Vagina (tissue), 2 donors: ENCODE results near the gene MRAS. TPM values are rescaled to one million over a fixed set of nuclear protein-coding genes. Genes with fewer than 3 reads are reported as not detected.
"Not testable (repeated sequence)": the region's sequence is repeated elsewhere in the genome, so short reads cannot be mapped to it uniquely, and the experiment has no call there.

ENCODE experiments used
- DNase-seq, 2 donors: peaks; one replicate each; pipeline ENCODE4 v3.0.0-alpha.2; 2017; ENCODE audit errors: extremely low spot score in 2 of 2
- H3K27ac ChIP-seq: fragments of 200-600 bp; sonication (generic); one replicate; pipeline ENCODE4 v1.5.1; 2019
- H3K27me3 ChIP-seq: fragments of 200-600 bp; sonication (generic); one replicate; pipeline ENCODE4 v1.5.1; 2019
- H3K36me3 ChIP-seq, 2 donors: fragments of 200-600 bp; sonication (generic); one replicate each; pipeline ENCODE4 v1.5.1; 2017 to 2019
- H3K4me1 ChIP-seq: fragments of 200-600 bp; sonication (generic); one replicate; pipeline ENCODE4 v1.5.1; 2019
- H3K4me3 ChIP-seq, 2 donors: fragments of 200-600 bp; sonication (generic); 1 replicate in 1 of 2; 2 replicates in 1 of 2; pipeline ENCODE4 v1.5.1; 2016 to 2019
- H3K9me3 ChIP-seq: fragments of 200-600 bp; sonication (generic); one replicate; pipeline ENCODE4 v1.5.1; 2019
- CTCF ChIP-seq, 3 experiments: fragments of 450-650 bp in 2 of 3; fragments of 200-600 bp in 1 of 3; sonication (generic) in 1 of 3; IDR thresholded peaks; one replicate each; pipeline ENCODE4 v1.5.1; 2017 to 2019; ENCODE audit warnings: antibody characterized with exemption in 3 of 3, mild to moderate bottlenecking in 2 of 3, moderate library complexity in 2 of 3
- POLR2A ChIP-seq, 2 donors: fragments of 450-650 bp; IDR thresholded peaks; one replicate each; pipeline ENCODE4 v1.6.1; 2017; ENCODE audit warnings: antibody characterized with exemption in 2 of 2, mild to moderate bottlenecking in 2 of 2, moderate library complexity in 2 of 2
- POLR2AphosphoS5 ChIP-seq, 2 donors: sonication (generic); formaldehyde crosslinking; IDR thresholded peaks; one replicate each; pipeline ENCODE4 v1.9.0; 2017; ENCODE audit warnings: antibody characterized with exemption in 2 of 2, mild to moderate bottlenecking in 2 of 2, low read depth in 1 of 2; ENCODE audit not compliant: insufficient read depth in 1 of 2
- intact Hi-C: fragments of 100-400 bp; cut with DNase I; formaldehyde crosslinking; loops from one replicate; pipeline ENCODE4 v1.15.1; 2023
- total RNA-seq: library from RNA; depleted of rRNA; stranded (reverse); fragments of >200 nt; gene quantifications from one replicate; pipeline ENCODE4 v1.2.3, GENCODE V29; 2016

The MRAS gene
- total RNA-seq, 1 donor from 2014 or later, result 26.8 TPM

GRCh38 chr3:138373087-138373735 lies 24.8 kb downstream of the MRAS start:
- Histone ChIP-seq H3K36me3 (no peaks in the 10 kb centered on the region), H3K27ac (no peak overlapping the region), H3K9me3 (no peaks in the 10 kb centered on the region), H3K4me1 (peaks cover 8% of the 10 kb centered on the region), H3K27me3 (no peaks in the 10 kb centered on the region), H3K4me3 (no peak overlapping the region)
- DNase-seq, result no peak
- no peak for TF ChIP-seq POLR2AphosphoS5 (IDR thresholded peaks at IDR 0.05; ENCODE audit: insufficient read depth in 1 of 2, low read depth in 1 of 2)
- TF ChIP-seq CTCF (IDR thresholded peaks at IDR 0.05), result no peak
- no peak for TF ChIP-seq POLR2A (IDR thresholded peaks at IDR 0.05)
- intact Hi-C loops, result no loop called here

- Histone ChIP-seq H3K27me3 (no peaks in the 10 kb centered on the region), H3K36me3 (no peaks in the 10 kb centered on the region), H3K4me1 (peaks cover 8% of the 10 kb centered on the region), H3K27ac (no peak overlapping the region), H3K4me3 (no peak overlapping the region), H3K9me3 (no peaks in the 10 kb centered on the region)
- TF ChIP-seq CTCF (IDR thresholded peaks at IDR 0.05) (no peak), POLR2AphosphoS5 (IDR thresholded peaks at IDR 0.05; ENCODE audit: insufficient read depth in 1 of 2, low read depth in 1 of 2) (no peak), POLR2A (IDR thresholded peaks at IDR 0.05) (no peak)
- no peak for DNase-seq
- intact Hi-C loops, result no loop called here
Observed at GRCh38 chr3:138373736-138374094, 25.3 kb downstream of the MRAS start.

- Histone ChIP-seq H3K27me3 (no peaks in the 10 kb centered on the region), H3K9me3 (no peaks in the 10 kb centered on the region), H3K4me3 (no peak overlapping the region), H3K27ac (no peak overlapping the region), H3K4me1 (peaks cover 8% of the 10 kb centered on the region), H3K36me3 (no peaks in the 10 kb centered on the region)
- intact Hi-C loops, result no loop called here
- TF ChIP-seq POLR2A (IDR thresholded peaks at IDR 0.05), result no peak
- no peak for TF ChIP-seq POLR2AphosphoS5 (IDR thresholded peaks at IDR 0.05; ENCODE audit: insufficient read depth in 1 of 2, low read depth in 1 of 2)
- no peak for TF ChIP-seq CTCF (IDR thresholded peaks at IDR 0.05)
- DNase-seq, result no peak
Observed at GRCh38 chr3:138374573-138375134, 26.3 kb downstream of the MRAS start.

- no peaks in the 10 kb centered on the region for H3K36me3 ChIP-seq
- intact Hi-C loops, result no loop called here
- peaks cover 8% of the 10 kb centered on the region for H3K4me1 ChIP-seq
- no peak overlapping the region for H3K27ac ChIP-seq
- no peak for TF ChIP-seq POLR2AphosphoS5 (IDR thresholded peaks at IDR 0.05; ENCODE audit: insufficient read depth in 1 of 2, low read depth in 1 of 2)
- no peak for TF ChIP-seq POLR2A (IDR thresholded peaks at IDR 0.05)
- TF ChIP-seq CTCF (IDR thresholded peaks at IDR 0.05), result no peak
- H3K9me3 ChIP-seq, result no peaks in the 10 kb centered on the region
- no peak overlapping the region for H3K4me3 ChIP-seq
- DNase-seq, result no peak
- no peaks in the 10 kb centered on the region for H3K27me3 ChIP-seq
Observed at GRCh38 chr3:138375447-138375846, 27.1 kb downstream of the MRAS start.

GRCh38 chr3:138376663-138377062 lies 28.3 kb downstream of the MRAS start:
- Histone ChIP-seq H3K4me1 (peaks cover 16% of the 10 kb centered on the region), H3K36me3 (no peaks in the 10 kb centered on the region), H3K27ac (no peak overlapping the region), H3K9me3 (no peaks in the 10 kb centered on the region), H3K4me3 (no peak overlapping the region), H3K27me3 (no peaks in the 10 kb centered on the region)
- TF ChIP-seq POLR2A (IDR thresholded peaks at IDR 0.05) (no peak), POLR2AphosphoS5 (IDR thresholded peaks at IDR 0.05; ENCODE audit: insufficient read depth in 1 of 2, low read depth in 1 of 2) (no peak), CTCF (IDR thresholded peaks at IDR 0.05) (no peak)
- intact Hi-C loops, result no loop called here
- no peak for DNase-seq

GRCh38 chr3:138377212-138377611 lies 28.8 kb downstream of the MRAS start:
- H3K4me3 ChIP-seq, H3K9me3 ChIP-seq, H3K27me3 ChIP-seq, DNase-seq, H3K27ac ChIP-seq, H3K36me3 ChIP-seq, intact Hi-C loops: not testable (repeated sequence)
- H3K4me1 ChIP-seq, result peaks cover 22% of the 10 kb centered on the region
